Muscle layer of colon (tissue), 2 donors: ENCODE results near the gene CALML6.

Experiments used
- H3K27ac ChIP-seq: one replicate; pipeline ENCODE4 v1.7.0; 2013; ENCODE audit warnings: low read depth, mild to moderate bottlenecking, low read length, moderate library complexity
- H3K27me3 ChIP-seq, 2 donors: one replicate each; pipeline ENCODE4 v1.7.0; 2013; ENCODE audit warnings: low read length in 2 of 2, mild to moderate bottlenecking in 2 of 2; ENCODE audit not compliant: insufficient read depth in 2 of 2, control insufficient read depth in 1 of 2
- H3K36me3 ChIP-seq: one replicate; pipeline ENCODE4 v1.7.0; 2013; ENCODE audit warnings: mild to moderate bottlenecking, low read length; ENCODE audit not compliant: insufficient read depth
- H3K4me1 ChIP-seq: one replicate; pipeline ENCODE4 v1.7.0; 2013; ENCODE audit warnings: mild to moderate bottlenecking, low read length; ENCODE audit not compliant: insufficient read depth
- H3K4me3 ChIP-seq, 2 donors: one replicate each; pipeline ENCODE4 v1.7.0; 2013; ENCODE audit warnings: low read length in 2 of 2, low read depth in 1 of 2, mild to moderate bottlenecking in 1 of 2, moderate library complexity in 1 of 2
- H3K9ac ChIP-seq: one replicate; pipeline ENCODE4 v1.7.0; 2013; ENCODE audit warnings: low read length
- H3K9me3 ChIP-seq: one replicate; pipeline ENCODE4 v1.7.0; 2013; ENCODE audit warnings: mild to moderate bottlenecking, low read length
- donor health status: abdominal sarcoma.
- donor health status: Adenocarcinoma of cecum.

Gene CALML6

GRCh38 chr1:1966071-1966740, 51.1 kb downstream of the CALML6 start:
- Histone ChIP-seq H3K27me3 (peaks cover 0 to 26% of the 10 kb centered on the region in 2 donors), H3K9me3 (no peaks in the 10 kb centered on the region), H3K9ac (no peak overlapping the region), H3K4me1 (no peaks in the 10 kb centered on the region), H3K27ac (no peak overlapping the region), H3K36me3 (no peaks in the 10 kb centered on the region), H3K4me3 (no peak overlapping the region)
